Right renal cortex interstitium (tissue), 3 donors: ENCODE results near the gene NAT9. TPM values are rescaled to one million over a fixed set of nuclear protein-coding genes. Genes with fewer than 3 reads are reported as not detected.

ENCODE experiments used
- DNase-seq, 3 donors: peaks; one replicate each; pipeline ENCODE4 v3.0.0-alpha.2; 2013; ENCODE audit warnings: low read depth in 3 of 3, low spot score in 2 of 3
- polyA plus RNA-seq, 3 donors: library from polyadenylated mRNA; unstranded; fragments of 120-200 nt; gene quantifications; one replicate each; pipeline ENCODE4 v1.2.1, GENCODE V29; 2013; ENCODE audit not compliant: insufficient read length in 3 of 3

The NAT9 gene
- polyA plus RNA-seq, 3 donors, result 39.3 to 41.1 (median 39.9) TPM

GRCh38 chr17:74748529-74749278 lies 27.4 kb downstream of the NAT9 start, which contains the start of gene NHERF1:
Gene NHERF1, plus strand, starts transcription at chr17:74748628. Its CDS starts 219 bp downstream, at chr17:74748847.
- peak in 1 of 3 donors; percentile 88 for DNase-seq

DNA sequence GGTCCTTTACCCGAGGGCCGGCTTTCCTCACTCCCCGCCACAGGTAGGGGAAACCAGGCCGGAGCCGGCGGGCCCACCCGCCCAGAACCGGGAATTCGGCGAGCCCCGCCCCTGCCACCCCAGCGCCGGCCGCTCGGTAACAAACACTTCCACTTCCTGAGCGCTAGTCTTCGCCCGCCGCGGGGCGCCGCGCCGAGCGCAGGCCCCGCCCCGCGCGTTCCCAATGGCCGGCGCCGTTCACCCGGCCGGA lies 27.9 kb downstream of the NAT9 start:
- no peak for DNase-seq

DNA sequence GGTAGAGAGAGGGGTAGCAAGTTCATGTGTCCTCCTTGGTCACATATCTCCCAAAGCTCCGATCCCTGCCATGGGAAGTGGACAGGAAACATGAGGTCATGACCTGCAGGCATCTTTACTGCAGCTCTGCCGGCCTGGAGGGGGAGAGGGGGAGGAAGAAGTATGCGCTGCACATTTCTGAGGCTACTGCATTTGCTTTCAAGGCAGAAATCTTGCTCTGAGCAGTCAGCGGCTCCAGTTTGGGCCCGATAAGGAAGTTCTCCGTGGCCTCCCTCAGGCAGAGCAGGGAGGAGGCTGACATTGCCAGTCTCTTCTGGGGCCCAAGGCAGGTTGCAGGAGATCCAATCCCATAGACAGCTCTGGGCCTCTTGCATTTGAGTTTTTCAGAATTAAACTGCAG lies 29.2 kb downstream of the NAT9 start:
- DNase-seq, result no peak

DNA sequence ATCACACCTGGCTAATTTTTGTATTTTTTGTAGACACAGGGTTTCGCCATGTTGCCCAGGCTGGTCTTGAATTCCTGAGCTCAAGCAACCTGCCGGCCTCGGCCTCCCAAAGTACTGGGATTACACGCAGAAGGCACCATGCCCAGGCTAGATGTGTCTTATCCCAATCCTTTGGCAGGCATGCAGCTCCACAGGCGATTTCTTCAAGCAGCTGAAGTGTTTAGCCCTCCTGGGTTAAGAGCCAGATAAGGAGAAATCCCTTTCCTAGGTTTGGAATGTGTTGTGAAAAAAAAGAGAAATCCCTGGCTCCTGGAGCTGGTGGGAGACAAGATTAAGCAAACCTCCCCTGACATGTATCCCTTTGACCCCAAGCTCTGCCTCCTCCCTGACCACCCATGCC lies 29.8 kb downstream of the NAT9 start:
- no peak for DNase-seq

- DNase-seq, result no peak
These were observed 30.5 kb downstream of the NAT9 start for GRCh38 chr17:74745548-74746177.

- DNase-seq, result no peak
These were observed 31.2 kb downstream of the NAT9 start for GRCh38 chr17:74744714-74745547.

DNA sequence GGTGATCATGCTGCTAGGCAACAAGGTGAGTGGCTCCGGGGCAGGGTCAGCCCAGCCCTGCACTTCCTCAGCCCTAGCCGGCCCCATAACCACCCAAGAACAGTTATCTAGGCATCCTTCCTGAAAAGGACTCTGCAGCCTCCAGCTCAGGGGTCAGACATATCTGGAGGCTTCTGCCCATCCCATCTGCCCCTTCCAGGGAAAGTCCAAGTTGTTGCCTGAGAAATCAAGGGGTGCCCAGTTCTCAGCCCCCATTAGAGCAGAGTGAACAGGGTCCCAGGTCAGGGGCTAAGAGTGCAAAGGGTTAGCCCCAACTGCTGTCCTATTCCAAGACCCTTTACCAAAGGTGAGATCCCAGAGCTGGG lies 31.8 kb downstream of the NAT9 start:
- no peak for DNase-seq

- no peak for DNase-seq
These were observed 32.4 kb downstream of the NAT9 start for GRCh38 chr17:74743755-74744154.

GRCh38 chr17:74742978-74743545 lies 33.1 kb downstream of the NAT9 start:
- no peak for DNase-seq

DNA sequence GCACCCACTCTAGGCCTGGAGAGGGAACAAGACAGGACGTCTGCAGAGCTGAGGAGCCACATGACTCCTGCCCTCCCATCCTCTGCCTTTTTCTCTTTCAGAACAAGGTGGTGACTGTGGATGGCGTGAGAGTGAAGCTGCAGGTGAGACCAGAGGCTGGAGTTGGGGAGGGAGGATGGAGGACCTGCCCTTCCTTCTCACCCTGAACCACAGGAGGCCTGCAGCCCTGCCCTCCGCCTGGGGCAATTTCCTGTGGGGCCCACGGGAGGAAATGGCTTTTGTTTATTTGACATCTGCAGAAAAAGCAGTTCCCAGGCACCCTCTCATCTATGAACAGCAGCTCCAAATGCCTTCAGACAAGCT lies 34.0 kb downstream of the NAT9 start:
- no peak for DNase-seq

DNA sequence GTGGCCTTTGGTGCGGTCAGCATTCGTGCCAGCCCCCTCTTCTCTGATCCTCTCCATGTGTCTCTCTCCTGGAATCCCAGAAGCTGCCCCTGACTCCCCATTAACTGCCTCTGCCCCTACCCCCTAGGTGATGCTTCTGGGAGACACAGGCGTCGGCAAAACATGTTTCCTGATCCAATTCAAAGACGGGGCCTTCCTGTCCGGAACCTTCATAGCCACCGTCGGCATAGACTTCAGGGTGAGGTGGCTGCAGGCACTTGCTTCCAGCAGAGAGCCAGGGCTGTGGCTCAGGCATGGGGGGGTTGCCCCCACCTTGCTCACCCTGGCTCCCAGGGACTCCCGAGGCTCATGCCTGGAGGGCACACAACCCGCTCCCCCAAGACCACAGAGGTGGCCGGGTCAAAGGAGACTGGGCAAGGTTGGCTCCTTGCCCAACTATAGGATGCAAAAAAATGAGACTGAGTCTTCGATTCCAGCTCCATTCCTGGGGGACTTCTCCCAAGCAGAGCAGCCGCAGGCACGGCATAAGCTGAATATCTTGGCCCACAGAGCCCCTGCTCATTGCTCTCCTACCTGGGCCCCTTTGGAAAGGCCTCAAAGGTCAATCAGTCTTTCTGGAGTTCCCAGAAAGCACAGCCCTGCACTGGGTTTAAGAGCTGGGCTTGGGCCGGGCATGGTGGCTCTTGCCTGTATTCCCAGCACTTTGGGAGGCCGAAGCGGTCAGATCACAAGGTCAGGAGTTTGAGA lies 35.3 kb downstream of the NAT9 start:
- DNase-seq, result no peak

DNA sequence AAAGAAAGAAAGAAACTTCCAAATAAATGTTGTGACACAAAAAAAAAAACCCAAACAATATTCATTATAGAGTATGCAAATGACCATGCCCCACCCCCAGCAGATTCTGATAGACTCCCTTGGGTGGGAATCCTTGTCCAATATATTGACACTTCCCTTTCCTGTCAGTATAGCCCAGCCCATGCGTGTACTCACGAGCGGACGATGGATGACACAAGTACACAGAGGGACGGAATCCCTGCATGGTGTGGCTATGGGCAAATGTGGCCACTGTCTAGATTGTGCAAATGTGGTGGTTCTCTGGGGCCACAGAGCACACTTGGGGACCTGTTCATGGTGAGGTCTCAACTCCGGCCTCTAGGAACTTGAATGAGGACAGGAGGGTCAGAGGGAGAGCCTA lies 36.0 kb downstream of the NAT9 start:
- no peak for DNase-seq

GRCh38 chr17:74739227-74739831 lies 36.8 kb downstream of the NAT9 start:
- no peak for DNase-seq

DNA sequence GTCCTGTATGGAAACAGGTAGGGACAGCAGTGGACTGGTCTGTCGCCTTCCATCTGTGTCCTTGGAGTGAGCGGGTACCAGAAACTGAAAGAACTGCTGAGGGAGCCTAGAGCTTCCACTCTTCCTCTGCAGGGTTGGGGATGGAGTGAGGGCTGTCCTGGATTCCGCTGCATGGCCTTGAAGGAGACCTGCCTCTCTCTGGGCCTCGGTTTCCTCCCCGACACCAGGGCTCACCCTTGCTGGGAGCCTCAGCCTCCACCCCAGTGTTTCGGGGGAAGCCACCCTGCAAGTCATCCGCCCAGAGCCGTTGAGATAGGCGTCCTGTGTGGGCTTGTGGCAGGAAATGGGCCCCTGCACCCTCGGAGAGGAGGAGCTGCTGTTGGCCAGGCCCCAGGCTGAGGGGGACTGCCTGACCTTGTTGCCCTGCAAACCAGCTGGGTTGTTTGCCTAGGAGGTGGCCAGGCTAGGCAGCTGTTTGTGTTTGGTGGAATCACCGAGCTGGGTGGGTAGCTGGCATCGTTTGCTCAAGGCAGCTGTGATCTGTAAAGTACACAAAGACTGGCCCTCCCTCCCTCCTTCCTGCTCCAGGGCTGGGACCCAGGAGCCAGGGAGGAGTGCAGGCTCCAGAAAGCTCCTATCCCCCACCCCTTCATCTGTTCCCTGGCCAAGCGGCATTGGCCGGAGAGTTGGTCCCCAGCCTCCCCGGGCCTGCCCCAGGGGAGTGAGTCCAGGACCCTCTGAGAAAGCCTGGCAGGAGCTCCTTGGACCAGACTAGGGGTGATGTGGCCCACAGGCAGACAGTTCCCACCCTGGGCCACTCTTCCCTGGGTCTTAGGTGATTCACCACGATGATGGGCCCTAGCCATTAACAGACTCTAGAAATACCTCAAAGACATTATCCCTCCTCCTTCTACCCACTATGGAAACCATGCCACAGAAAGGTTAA lies 37.8 kb downstream of the NAT9 start:
- DNase-seq, result no peak

DNA sequence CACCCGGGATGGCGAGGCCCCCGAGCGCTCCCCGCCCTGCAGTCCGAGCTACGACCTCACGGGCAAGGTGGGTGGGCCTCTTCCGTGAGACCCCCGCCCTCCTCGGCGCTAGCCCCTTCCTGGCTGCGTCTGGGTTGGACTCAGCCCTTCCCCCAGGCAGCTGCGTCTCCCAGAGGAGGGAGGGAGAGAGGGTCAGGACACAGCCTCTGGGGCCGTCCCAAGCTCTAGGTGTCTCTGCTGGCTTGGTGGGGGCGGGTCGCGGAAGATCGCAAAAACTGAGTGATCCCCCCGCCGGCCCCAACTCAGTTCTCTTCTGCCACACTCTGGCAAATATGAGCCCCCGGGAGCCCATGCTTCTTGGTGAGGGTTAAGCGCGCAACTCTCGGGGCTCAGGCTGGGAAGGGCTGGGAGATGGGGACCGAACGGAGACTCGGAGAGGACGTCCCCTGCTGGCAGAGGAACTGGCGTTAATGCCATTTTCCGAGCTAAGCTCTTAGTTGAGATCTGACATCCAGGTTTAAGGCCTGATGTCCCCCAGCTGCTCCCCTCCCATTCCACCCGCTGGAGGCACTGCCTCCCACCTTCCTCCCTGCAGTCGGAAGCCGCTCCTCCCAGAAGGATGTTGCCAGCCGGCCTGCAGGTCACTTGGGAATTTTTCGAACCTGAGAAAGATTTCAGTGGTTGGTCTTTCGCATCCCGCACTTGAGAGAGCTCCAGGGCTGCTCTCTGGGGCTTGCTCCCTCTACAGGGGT lies 38.7 kb downstream of the NAT9 start:
- DNase-seq, result no peak

DNA sequence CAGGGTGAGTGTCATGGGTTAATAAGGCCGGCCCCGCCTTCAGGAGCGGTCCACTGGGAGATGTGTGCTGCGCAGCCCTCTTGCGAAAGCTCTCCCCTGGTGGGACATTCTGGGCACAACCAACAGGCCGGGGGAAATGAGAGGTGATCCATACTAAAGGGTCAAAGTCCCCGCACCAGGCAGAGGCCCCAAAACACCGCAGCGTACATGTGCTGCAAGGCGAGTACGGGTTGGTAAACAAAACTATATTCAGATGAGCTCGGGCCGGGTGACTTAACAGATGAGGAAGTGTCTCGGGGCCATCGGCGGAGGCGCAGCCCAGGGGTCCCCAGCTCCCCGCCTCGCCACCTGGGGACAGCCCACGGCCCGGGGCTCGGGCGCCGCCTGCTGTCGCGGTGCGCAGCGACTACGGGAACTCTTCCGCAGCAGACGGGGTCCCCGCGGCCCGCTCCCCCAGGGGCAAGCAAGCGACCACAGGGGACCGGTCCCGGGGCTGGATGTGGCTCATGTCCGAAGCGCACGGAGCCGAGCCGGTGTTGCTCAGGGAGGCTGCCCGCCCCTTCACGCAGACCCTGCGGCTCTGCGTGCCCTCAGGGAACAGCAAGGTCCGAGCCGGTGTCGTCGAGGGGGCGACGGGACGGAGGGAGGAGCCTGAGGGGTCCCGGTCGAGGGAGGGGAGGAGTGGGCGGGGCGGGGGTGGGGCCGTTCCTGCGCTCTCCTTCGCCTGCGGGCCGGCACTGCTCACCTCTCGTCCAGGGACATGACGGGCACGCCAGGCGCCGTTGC lies 39.4 kb downstream of the NAT9 start, which contains the start of gene RAB37:
Gene RAB37 (plus strand): TSS at position 744 of the 786 bp plus-strand sequence. CDS start 17 bp downstream, at position 761.
- no peak for DNase-seq

DNA sequence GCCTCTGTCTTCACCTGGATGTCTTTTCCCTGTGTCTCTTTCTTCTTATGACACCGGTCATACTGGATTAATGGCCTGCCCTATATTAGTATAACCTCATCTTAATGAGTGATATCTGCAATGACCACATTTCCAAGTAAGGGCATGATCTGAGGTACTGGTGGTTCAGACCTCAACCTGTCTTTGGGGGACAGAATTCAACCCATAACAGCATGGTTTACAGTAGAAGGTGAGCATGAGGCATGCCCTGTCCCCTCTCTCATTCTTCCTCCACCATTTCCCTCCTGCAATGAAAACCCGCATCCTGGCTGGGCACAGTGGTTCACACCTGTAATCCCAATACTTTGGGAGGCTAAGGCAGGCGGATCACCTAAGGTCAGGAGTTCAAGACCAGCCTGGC lies 41.9 kb downstream of the NAT9 start:
- DNase-seq, result no peak
